Stimulated activated effector memory CD8-positive, alpha-beta T cell treated with anti-CD3 and anti-CD28 coated beads, Interleukin-12 subunit alpha, Interleukin-12 subunit beta, amount 100 ng/mL, for 72 hours (primary cell): Measurements from ENCODE around the gene GADD45B.
A peak's percentile ranks its signal among the peaks of the same experiment; 100 is the strongest.

Experiments
- ATAC-seq: fragments of 150-1000 bp; cut with Tn5 transposase; 2 replicates; pipeline ENCODE4 v1.10.0; 2021
- DNase-seq, 2 donors: peaks; one replicate each; pipeline ENCODE4 v3.0.0; 2021 to 2022; ENCODE audit warnings: low spot score in 2 of 2
- H3K27ac Mint-ChIP-seq: one replicate; pipeline ENCODE4 v1.8.0; 2022; ENCODE audit warnings: mild to moderate bottlenecking, mixed read lengths
- H3K36me3 Mint-ChIP-seq: one replicate; pipeline ENCODE4 v1.8.0; 2022; ENCODE audit warnings: mild to moderate bottlenecking, mixed read lengths
- H3K4me1 Mint-ChIP-seq: one replicate; pipeline ENCODE4 v1.8.0; 2022; ENCODE audit warnings: mixed read lengths
- H3K4me3 Mint-ChIP-seq: one replicate; pipeline ENCODE4 v1.8.0; 2022; ENCODE audit warnings: mild to moderate bottlenecking, mixed read lengths
- H3K9me3 Mint-ChIP-seq: one replicate; pipeline ENCODE4 v1.8.0; 2022; ENCODE audit warnings: mixed read lengths

Gene GADD45B, protein sequence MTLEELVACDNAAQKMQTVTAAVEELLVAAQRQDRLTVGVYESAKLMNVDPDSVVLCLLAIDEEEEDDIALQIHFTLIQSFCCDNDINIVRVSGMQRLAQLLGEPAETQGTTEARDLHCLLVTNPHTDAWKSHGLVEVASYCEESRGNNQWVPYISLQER

DNA sequence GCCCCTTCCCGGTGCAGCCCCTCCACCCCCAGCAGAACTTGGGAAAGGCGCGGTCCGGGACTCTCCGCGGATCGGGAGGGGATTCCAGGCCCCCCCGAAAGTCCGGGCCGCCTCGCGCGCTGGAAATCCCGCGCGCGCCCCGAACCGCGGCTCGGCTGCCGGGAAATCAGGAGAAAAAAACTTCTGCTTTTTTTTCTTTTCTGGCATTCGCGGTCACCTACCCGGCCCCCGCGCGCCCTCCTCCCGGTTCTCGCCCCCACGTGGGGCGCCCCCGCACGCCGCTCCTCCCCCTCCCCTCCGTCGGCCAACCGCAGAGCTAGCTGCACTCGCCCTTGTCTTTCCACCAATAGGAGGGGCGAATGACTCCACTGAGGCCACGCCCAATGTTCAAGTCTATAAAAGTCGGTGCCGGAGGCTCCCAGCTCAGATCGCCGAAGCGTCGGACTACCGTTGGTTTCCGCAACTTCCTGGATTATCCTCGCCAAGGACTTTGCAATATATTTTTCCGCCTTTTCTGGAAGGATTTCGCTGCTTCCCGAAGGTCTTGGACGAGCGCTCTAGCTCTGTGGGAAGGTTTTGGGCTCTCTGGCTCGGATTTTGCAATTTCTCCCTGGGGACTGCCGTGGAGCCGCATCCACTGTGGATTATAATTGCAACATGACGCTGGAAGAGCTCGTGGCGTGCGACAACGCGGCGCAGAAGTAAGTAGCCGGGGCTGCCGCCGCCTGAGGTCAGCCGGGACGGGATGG is at the start of gene GADD45B:
TSS of gene GADD45B (plus strand) at position 426 of the 749 bp plus-strand sequence. CDS start at position 658, 232 bp downstream.
- H3K9me3 Mint-ChIP-seq, result no peaks in the 10 kb centered on the region
- H3K4me1 Mint-ChIP-seq, result peaks cover 27% of the 10 kb centered on the region
- DNase-seq (peak; percentile 98 to 100), ATAC-seq (peak; percentile 62)
- peak within 1 kb of the TSS; percentile 96 for H3K27ac Mint-ChIP-seq
- H3K4me3 Mint-ChIP-seq, result peak within 1 kb of the TSS; percentile 97
- H3K36me3 Mint-ChIP-seq, result peaks cover 50% of the 10 kb centered on the region

DNA sequence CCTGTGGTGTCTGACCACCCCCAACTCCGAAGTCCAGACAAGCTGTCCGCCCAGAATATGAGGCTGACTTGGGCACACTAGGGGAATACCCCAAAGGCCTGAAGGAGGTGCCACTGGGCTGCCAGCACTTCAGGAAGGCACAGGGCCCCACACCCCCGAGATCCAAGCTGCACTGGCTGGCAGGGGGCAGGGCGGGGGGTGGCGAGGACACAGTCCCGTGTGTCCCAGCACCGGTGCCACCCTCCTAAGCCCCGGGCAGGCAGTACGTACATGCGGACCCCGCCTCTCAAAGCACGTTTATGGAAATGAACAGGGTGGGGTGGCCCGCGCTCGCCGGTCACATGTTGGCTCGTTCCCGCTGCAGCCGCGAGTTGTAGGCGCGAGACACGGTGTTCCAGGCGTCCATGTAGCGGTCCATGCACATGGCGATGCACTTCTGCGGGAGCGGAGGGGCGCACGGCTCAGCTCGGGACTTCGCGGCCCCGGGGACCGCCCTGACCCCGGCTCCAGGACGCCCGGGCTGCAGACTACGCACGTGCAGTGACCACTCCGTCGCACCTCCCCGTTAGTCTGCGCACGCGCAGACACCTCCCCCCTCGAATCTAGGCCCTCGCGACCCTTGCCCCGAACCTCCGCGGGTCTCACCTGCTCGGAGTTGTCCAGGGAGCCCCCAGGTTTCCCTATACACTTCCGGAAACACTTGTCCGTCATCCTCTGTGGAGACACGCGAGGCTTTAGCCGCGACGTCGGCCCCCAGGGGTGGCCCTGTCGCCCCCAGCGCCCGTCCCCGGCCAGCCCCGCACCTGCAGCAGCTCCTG is 49.1 kb upstream of the GADD45B start:
- H3K4me1 Mint-ChIP-seq, result peaks cover 17% of the 10 kb centered on the region
- peak overlapping the region; percentile 95 for H3K4me3 Mint-ChIP-seq
- ATAC-seq (peak; percentile 1), DNase-seq (peak in 1 of 2 donors; percentile 25)
- H3K9me3 Mint-ChIP-seq, result no peaks in the 10 kb centered on the region
- H3K27ac Mint-ChIP-seq, result peak overlapping the region; percentile 98
- H3K36me3 Mint-ChIP-seq, result peaks cover 77% of the 10 kb centered on the region

- Mint-ChIP-seq H3K4me3 (peak within 1 kb of the TSS; percentile 95), H3K9me3 (no peaks in the 10 kb centered on the region), H3K27ac (peak within 1 kb of the TSS; percentile 98), H3K36me3 (peaks cover 82% of the 10 kb centered on the region), H3K4me1 (peaks cover 17% of the 10 kb centered on the region)
- ATAC-seq, result peak; percentile 94
- peak; percentile 96 to 99 for DNase-seq
Measured at GRCh38 chr19:2427429-2428320, 48.3 kb upstream of the GADD45B start, which contains the start of gene TIMM13. Gene TIMM13, minus strand, starts transcription at chr19:2427586. Its CDS starts 53 bp downstream, at chr19:2427533.

DNA sequence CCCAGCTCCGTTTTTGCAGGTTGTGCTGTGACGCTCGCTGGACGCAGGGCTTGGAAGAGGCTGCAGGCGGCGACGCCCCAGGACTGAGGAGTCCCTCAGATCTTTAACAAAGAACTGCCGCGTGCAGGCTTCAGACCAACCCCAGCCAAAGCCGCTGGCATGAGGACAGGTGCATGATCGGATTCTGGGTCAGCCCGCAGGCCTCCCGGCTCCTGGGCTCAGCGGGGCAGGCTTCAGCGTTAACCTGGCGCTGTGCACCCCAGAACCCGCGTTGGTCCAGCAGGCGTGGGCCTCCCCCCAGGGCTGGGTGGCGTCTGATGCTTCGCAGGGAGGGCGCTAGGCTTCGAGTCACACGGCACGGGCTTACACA is 47.6 kb upstream of the GADD45B start:
- ATAC-seq, result no peak
- H3K4me1 Mint-ChIP-seq, result peaks cover 17% of the 10 kb centered on the region
- H3K36me3 Mint-ChIP-seq, result peaks cover 75% of the 10 kb centered on the region
- H3K9me3 Mint-ChIP-seq, result no peaks in the 10 kb centered on the region
- H3K4me3 Mint-ChIP-seq, result peak overlapping the region; percentile 95
- H3K27ac Mint-ChIP-seq, result no peak overlapping the region
- no peak for DNase-seq

- H3K4me3 Mint-ChIP-seq, result no peak overlapping the region
- peaks cover 17% of the 10 kb centered on the region for H3K4me1 Mint-ChIP-seq
- H3K9me3 Mint-ChIP-seq, result no peaks in the 10 kb centered on the region
- ATAC-seq (no peak), DNase-seq (no peak)
- peaks cover 71% of the 10 kb centered on the region for H3K36me3 Mint-ChIP-seq
- H3K27ac Mint-ChIP-seq, result peak overlapping the region; percentile 76
Measured at GRCh38 chr19:2428756-2429711, 46.9 kb upstream of the GADD45B start.

- Mint-ChIP-seq H3K27ac (peak overlapping the region; percentile 76), H3K36me3 (peaks cover 68% of the 10 kb centered on the region), H3K4me1 (peaks cover 17% of the 10 kb centered on the region), H3K9me3 (no peaks in the 10 kb centered on the region), H3K4me3 (no peak overlapping the region)
- DNase-seq (no peak), ATAC-seq (no peak)
Measured at GRCh38 chr19:2429917-2430535, 45.9 kb upstream of the GADD45B start.

GRCh38 chr19:2431318-2432055 is 44.4 kb upstream of the GADD45B start:
- H3K9me3 Mint-ChIP-seq, result no peaks in the 10 kb centered on the region
- H3K27ac Mint-ChIP-seq, result no peak overlapping the region
- ATAC-seq (no peak), DNase-seq (no peak)
- H3K4me3 Mint-ChIP-seq, result no peak overlapping the region
- H3K4me1 Mint-ChIP-seq, result peaks cover 13% of the 10 kb centered on the region
- peaks cover 79% of the 10 kb centered on the region for H3K36me3 Mint-ChIP-seq

GRCh38 chr19:2432131-2432848 is 43.6 kb upstream of the GADD45B start:
- DNase-seq, result no peak
- H3K27ac Mint-ChIP-seq, result no peak overlapping the region
- H3K4me3 Mint-ChIP-seq, result no peak overlapping the region
- no peaks in the 10 kb centered on the region for H3K9me3 Mint-ChIP-seq
- peaks cover 8% of the 10 kb centered on the region for H3K4me1 Mint-ChIP-seq
- H3K36me3 Mint-ChIP-seq, result peaks cover 79% of the 10 kb centered on the region
- no peak for ATAC-seq

DNA sequence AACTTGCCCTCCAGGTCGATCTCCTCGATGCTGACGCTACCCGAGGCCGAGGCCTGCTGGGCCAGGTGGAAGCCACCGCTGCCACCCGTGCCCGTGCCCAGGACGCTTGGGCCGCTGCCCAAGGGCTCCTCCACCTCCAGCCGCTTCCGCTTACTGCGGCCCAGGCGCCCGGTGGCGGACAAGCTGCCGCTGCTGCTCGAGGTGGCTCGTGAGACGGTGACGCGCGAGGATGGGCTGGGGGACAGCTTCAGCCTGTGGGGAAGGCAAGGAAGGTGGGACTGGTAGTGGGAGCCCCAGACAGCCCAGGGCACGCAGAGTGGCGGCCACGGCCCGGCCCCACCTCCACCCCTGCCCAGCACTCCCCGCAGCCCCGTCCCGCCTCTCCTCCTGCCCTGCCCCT is 42.1 kb upstream of the GADD45B start:
- no peak for ATAC-seq
- DNase-seq, result no peak
- no peak overlapping the region for H3K4me3 Mint-ChIP-seq
- H3K36me3 Mint-ChIP-seq, result peaks cover 79% of the 10 kb centered on the region
- H3K9me3 Mint-ChIP-seq, result no peaks in the 10 kb centered on the region
- H3K27ac Mint-ChIP-seq, result no peak overlapping the region
- no peaks in the 10 kb centered on the region for H3K4me1 Mint-ChIP-seq

- Mint-ChIP-seq H3K4me3 (no peak overlapping the region), H3K9me3 (no peaks in the 10 kb centered on the region), H3K36me3 (peaks cover 75% of the 10 kb centered on the region), H3K27ac (no peak overlapping the region), H3K4me1 (no peaks in the 10 kb centered on the region)
- ATAC-seq, result no peak
- no peak for DNase-seq
Measured at GRCh38 chr19:2434267-2434666, 41.7 kb upstream of the GADD45B start.

DNA sequence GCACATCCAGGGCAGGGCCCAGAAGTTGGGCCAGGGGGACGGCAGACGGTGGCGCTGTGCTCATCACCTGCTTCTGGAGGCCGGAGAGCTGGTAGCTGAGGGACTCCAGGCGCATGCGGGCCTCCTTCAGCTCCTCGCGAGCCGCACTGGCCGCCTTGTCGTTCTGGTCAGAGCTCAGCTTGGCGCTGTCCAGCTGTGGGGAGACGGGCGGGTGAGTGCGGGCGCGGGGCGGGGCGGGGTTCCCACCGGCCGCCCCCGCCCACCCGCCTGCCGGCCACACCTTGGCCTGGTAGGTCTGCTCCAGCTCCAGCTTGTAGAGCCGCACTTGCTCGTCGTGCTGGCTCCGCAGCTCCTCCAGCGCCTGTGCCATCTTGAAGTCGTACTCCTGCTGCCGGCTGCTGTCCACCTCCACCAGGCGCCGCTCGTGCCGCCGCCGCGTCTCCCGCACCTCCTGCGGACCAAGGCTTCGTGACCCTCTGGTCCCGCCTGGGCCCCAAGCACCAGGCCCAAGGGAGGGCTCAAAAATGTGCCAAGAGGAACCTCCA is 41.1 kb upstream of the GADD45B start:
- H3K27ac Mint-ChIP-seq, result no peak overlapping the region
- H3K36me3 Mint-ChIP-seq, result peaks cover 70% of the 10 kb centered on the region

GRCh38 chr19:2436384-2436783 is 39.5 kb upstream of the GADD45B start:
- ATAC-seq (no peak), DNase-seq (no peak)
- Mint-ChIP-seq H3K9me3 (no peaks in the 10 kb centered on the region), H3K27ac (no peak overlapping the region), H3K4me3 (no peak overlapping the region), H3K4me1 (no peaks in the 10 kb centered on the region), H3K36me3 (peaks cover 59% of the 10 kb centered on the region)

More for the DNA sequence above, 41.1 kb upstream of the GADD45B start:
- no peak overlapping the region for H3K4me3 Mint-ChIP-seq
- DNase-seq, result no peak
- no peaks in the 10 kb centered on the region for H3K9me3 Mint-ChIP-seq
- H3K4me1 Mint-ChIP-seq, result no peaks in the 10 kb centered on the region
- ATAC-seq, result no peak
